NCI-H510A (cell line): ENCODE measurements around the gene ZBTB6.

ENCODE experiments used
- DNase-seq: peaks from one replicate; lab custom pipeline; 2025; lab: John Stamatoyannopoulos, UW

Gene ZBTB6, protein sequence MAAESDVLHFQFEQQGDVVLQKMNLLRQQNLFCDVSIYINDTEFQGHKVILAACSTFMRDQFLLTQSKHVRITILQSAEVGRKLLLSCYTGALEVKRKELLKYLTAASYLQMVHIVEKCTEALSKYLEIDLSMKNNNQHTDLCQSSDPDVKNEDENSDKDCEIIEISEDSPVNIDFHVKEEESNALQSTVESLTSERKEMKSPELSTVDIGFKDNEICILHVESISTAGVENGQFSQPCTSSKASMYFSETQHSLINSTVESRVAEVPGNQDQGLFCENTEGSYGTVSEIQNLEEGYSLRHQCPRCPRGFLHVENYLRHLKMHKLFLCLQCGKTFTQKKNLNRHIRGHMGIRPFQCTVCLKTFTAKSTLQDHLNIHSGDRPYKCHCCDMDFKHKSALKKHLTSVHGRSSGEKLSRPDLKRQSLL

DNA sequence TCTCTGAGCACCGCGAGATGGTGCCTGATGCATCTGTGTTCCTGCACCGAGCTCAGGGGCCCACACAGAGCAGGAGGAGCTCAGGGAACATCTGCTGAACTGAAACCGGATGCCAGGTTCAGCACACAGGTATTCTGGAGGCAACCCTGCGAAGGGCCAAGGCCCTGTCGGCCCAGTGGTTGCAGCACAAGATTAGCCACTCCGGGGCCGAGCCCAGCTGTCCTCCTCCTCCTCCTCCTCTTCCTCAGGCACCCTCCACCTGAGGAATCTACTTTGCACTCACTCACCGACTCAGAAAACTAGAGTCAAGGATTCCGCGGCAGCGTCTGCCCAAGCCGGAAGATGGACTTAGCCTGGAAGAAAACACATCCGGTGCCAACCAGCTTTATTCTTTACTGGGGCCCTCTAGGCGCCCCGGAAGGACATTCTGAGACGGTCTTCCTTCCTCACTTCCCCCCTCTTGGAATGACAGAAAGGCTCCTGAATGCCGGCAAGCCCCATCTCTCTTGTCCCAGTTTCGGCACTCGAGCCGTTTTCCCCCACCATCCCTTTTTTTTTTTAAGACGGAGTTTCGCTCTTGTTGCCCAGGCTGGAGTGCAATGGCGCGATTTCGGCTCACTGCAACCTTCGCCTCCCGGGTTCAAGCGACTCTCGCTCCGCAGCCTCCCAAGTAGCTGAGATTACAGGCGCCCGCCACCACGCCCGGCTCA lies at the start of gene ZBTB6:
TSS of gene ZBTB6 (minus strand) at position 360 of the 710 bp plus-strand sequence. CDS start 1,251 bp downstream, outside the sequence.
- DNase-seq = peak; percentile 70

GRCh38 chr9:122961139-122961538 lies 48.0 kb upstream of the ZBTB6 start:
- DNase-seq = no peak

GRCh38 chr9:122955961-122956360 lies 42.8 kb upstream of the ZBTB6 start:
- DNase-seq = no peak

DNA sequence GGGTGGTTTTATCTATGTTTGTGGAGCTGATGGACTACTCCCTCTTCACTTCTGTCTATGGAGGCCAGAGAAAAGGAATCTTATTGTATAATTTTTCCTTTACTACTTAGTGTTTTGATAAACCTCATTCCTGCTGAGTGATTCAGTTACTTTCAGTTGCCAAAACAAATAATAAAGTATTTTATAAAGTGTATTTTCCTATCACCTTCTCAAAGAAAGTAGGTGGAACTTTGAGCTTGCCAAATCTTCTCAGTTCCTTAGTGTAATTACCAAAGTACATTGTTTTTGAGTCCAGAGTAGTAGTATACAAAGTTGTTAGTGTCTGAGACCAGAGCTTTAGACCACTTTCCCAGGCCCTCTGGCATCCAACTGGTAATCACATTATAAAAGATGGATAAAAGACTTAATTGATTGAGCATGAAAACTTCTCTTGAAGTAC lies 41.1 kb upstream of the ZBTB6 start:
- no peak for DNase-seq

DNA sequence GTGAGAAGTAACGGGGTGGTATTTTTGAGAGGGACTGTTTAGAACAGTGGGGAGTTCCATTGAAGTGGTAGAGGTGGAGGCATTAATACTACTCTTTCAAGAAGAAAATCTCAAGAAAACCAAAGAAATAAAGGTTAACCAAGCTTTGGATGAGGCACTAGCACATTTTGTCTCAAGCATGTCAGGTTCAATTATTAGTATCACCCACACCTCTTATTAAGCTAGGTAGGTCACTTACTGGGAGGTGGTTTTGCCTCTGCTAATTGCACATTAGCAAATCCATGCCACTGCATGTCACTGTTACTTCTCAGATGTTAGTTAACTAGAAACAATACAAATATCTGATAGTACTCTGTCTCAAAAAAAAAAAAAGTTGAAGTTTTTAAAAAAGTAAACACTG lies 37.9 kb upstream of the ZBTB6 start:
- DNase-seq = no peak

DNA sequence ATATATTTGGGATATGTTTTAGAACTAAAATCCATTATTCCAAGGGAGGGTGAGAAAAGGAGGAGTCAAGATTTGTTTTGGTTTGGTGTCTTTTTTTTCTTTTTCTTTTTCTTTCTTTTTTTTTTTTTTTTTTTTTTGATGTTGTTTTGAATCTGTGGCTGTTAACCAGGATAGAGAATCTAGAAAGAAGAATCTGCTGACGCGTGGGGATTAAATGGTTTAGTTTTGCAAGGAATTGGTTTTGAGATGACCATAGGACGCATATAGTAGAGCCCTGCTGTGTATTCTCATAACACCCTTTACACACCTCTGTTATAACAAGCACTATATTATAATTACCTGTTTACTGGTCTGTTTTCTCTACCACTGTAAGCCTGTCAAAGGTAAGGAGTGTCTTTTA lies 37.1 kb upstream of the ZBTB6 start:
- no peak for DNase-seq

- no peak for DNase-seq
Observed at GRCh38 chr9:122949696-122950095, 36.6 kb upstream of the ZBTB6 start.

- DNase-seq = no peak
Observed at GRCh38 chr9:122948313-122948712, 35.2 kb upstream of the ZBTB6 start.

GRCh38 chr9:122946461-122947005 lies 33.4 kb upstream of the ZBTB6 start:
- no peak for DNase-seq

DNA sequence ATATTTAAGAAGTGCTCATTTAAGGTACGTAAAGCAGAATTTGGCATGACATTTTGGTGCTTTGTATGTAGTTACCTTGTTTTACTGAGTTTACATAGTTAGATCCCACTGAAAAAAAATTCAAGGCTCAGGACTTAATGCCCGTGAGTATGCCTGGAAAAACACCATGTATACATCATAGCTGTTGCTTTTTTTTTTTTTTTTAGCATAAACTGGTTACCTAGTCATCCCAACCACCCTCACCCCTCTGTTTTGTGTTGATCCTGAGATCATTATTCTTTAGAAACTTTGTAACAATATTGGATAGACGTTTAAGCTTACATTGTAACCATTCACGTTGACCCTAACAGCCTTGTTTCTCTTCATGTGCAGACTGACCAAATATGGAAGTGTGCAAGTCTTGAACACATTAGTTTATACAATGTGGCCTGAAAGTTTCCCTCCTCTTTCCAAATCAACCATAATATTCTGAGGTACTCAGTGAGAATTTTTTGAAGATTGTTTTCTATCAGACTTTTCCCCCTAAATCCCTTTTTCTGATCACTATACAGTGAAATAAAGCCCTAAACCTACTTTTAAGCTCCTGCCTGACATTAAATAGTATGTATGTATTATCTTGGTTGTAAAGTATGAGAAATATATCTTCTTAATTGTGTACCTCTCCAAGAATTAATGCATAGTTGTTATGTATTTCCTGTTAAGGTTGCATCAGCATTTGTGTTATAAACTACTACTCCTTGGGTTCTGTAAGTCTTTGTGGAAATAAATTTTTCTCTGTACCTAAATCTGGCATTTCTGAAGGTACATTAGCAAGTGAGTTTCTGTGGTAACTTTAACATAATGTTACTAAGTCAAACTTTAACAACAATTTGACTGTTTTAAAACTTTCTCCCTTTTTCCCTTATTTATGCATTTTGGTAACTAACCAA lies 32.1 kb upstream of the ZBTB6 start:
- DNase-seq = no peak

GRCh38 chr9:122941582-122942234 lies 28.6 kb upstream of the ZBTB6 start:
- DNase-seq = no peak

GRCh38 chr9:122940749-122941581 lies 27.8 kb upstream of the ZBTB6 start, which contains the start of gene RABGAP1:
RABGAP1 (plus strand) TSS chr9:122941020; CDS start chr9:122957060, 16,040 bp downstream.
- DNase-seq = peak; percentile 97

DNA sequence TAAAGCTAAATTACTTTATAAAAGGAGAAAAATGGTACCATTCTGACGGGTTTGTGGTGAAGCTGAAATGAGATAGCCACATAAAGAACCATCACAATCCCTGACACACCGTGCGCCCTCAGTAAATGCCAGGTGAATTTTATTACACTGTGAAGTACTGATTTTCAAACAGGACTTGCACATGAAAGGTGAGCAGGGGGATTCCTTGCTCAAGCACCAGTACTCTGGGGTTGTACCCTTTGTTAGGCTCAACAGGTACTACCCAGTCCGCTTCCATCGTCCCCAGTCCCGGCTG lies 27.3 kb upstream of the ZBTB6 start:
- DNase-seq = no peak

DNA sequence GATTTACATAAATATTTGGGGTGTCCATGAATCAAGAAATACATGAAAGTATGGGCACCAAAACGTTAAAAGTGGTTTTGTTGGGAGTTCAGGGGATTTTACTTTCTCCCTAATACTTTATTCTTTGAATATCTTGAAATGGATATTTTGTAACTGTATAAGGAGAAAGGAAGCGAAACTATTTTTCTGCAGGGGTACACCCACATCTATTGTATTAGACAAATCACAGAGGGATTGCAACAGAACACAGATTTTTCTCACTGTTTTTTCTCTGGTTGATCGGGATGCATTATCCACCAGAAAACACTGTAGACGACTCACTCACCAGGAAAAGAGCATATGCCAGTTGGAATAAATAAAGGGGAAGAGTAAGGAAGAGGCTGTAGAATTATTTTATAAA lies 26.5 kb upstream of the ZBTB6 start:
- no peak for DNase-seq

DNA sequence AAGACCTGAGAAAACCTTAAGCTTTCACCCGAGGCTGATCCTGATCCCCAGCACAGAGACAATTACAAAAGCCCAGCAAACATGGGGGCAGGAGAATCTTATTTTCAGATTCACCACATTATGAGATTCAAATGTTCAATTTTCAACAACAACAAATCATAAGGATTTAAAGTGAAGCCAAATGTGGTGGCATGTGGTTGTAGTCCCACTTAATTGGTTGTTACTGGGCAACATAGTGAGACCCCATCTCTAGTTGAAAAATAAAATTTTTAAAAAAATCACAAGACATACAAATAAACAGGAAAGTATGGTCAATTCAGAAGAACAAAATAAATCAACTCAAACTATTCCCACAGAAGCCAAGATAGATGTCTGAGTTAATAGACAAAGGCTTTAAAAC lies 23.8 kb upstream of the ZBTB6 start:
- DNase-seq = no peak

- no peak for DNase-seq
Observed at GRCh38 chr9:122936464-122936863, 23.3 kb upstream of the ZBTB6 start.

DNA sequence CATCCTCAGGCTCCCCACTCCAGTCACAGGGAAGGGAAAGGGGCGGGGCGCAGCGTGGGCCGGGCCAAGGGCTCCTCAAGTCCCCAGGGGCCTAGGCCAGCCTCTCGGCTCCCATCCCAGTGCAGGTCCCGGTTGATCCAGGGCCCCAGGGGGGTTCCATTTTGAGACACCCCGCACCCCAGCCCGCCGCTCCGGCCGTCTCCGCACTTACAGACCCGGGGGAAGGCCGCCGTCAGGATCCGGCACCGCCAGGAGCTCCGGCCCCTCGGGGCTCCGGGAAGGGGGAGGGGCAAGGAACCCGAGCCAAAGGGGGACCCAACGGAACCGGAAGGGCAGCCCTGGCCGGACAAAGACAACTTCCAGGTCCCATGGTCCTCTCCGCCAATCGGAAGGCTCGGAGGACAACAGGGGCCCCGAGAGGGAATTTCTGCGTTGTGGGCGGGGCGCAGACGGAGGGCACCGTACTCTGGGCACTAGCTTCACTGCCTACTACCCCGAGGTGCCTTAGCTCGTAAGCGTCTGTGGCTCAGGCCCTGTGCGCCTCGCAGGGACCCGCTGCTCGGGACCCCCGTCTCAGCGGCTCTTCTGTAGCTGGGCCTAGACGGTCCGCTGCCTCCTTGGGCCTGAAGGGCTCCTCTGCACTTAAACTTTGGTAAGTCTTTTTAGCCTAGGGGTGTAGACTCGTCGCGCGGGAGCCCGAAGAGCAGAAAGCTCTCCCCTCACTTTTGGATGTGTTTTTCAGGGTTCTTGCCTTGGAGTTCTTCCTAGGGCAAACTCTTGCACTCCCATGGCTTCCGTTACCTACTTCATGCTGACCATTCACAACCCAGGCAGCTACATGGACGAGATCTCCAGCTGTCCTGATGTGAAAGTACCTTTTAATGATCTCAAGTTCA lies 18.4 kb upstream of the ZBTB6 start, which contains the start of gene ZBTB26:
TSS of gene ZBTB26 (minus strand) at position 287 of the 896 bp plus-strand sequence. CDS start 11,578 bp downstream, outside the sequence.
- DNase-seq = peak; percentile 87

DNA sequence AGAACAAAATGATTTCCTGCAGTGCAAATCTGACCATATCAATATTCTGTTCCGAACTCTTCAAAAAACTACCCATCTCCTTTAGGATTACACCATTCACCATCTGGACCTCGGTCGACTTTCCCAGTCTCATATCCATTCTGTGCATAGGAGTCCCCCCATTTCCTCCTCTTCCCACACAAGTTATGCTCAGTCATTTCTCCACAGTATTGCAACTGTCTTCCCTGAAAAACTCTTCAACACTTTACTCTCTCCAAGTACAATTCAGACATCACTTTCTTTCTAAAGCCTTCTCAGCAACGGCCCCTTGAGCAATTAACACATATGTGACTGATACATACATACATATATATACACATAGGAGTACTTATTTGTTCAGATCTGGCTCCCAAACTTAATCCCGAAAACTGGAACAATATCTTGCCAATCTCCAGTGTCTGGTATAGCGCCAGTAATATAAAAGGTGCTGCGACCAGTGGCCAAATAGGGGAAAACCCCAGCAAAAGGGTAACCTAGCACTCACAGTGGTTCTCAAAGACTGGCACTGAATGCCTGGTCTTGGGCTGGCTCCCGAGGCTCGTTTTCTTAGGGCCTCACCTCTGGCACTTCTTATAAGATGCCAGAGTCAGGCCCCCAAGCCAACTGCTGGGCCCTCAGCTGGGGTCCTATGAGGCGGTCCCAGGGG lies 17.6 kb upstream of the ZBTB6 start:
- DNase-seq = no peak
